GM23248 (cell line): Measurements from ENCODE around the gene CHST3.

Source experiments
- EZH2 ChIP-seq: fragments of 200-600 bp; sonication (generic); IDR thresholded peaks from 2 replicates; pipeline ENCODE4 v1.6.1; 2018; ENCODE audit warnings: antibody characterized with exemption, mild to moderate bottlenecking; ENCODE audit not compliant: insufficient read depth, poor library complexity, severe bottlenecking
- EZH2phosphoT487 ChIP-seq: fragments of 200-600 bp; sonication (generic); IDR thresholded peaks from 2 replicates; pipeline ENCODE4 v1.6.1; 2018; ENCODE audit warnings: antibody characterized with exemption, moderate library complexity, mild to moderate bottlenecking, low read depth; ENCODE audit not compliant: insufficient read depth

DNA sequence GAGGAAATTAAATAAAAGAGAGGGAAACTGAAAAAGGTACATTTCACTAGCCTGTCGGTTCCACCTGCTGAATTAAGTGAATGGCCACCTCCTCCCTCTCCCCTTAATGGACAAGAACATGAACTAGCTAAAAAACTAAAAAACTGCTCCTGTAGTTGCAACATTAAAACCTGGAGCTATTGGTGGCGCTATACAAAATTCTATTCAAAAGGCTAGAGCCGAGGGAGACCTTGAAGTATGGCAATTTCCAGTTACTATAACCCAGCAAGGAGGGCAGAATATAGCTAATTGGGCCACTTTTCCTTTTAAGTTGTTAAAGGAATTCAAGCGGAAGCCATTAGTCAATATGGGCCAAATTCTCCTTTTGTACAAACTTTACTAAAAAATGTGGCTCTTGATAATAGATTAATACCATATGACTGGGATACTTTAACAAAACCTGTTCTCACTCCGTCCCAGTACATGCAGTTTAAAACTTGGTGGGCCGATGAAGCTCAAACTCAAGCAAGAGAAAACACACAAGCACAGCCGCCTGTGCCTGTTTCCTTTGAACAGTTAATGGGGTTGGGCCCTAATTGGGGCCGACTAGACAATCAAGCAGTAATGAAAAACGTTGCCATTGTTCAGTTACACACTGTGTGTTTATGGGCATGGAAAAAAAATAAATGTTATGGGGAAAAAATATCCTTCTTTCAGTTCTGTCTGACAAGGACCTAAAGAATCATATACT is 6.5 kb upstream of the CHST3 start:
- TF ChIP-seq EZH2, result no peak
- TF ChIP-seq EZH2phosphoT487, result no peak
